GM19324 (cell line): ENCODE results near the gene METTL1.

ENCODE experiments used
- ATAC-seq: cut with Tn5 transposase; IDR thresholded peaks from one replicate; pipeline ENCODE4 v1.9.1; 2021; ENCODE audit warnings: mild to moderate bottlenecking, moderate library complexity; ENCODE audit not compliant: unreplicated experiment, low FRiP score

METTL1 gene

DNA sequence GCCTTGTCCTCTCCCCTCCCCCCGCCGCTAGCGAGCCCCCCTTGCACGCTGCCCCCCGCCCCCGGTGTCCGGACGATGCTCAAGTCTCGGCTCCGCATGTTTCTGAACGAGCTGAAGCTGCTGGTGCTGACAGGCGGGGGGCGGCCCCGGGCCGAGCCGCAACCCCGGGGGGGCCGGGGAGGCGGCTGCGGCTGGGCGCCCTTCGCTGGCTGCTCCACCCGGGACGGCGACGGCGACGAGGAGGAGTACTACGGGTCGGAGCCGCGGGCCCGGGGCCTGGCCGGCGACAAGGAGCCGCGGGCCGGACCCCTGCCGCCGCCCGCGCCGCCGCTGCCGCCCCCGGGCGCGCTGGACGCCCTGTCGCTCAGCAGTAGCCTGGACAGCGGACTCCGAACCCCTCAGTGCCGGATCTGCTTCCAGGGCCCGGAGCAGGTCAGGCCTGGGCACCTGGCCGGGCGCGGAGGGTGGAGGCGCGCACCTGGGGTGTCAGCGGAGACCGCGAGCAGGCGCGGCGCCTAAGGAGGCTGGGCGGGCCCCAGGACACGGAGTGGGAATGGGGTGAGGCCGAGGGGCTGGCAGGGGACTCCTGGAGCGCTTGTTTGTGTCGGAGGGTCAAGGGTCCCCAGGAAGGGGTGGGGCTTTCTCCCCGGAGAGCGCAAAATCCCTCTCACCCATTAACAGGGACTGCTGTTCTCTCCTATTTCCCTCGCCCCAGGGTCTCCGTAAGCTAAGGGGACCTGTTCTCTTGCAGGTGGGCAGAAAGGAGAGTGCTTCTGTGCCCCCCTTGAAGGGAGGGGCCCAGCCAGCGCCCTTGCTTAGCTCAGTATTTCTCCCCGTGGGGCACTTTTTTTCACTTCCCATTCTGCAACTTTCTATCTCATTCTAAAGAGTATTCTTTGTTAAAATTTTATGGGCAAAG lies 16.2 kb downstream of the METTL1 start:
- ATAC-seq: no peak

GRCh38 chr12:57755194-57755453 lies 16.8 kb downstream of the METTL1 start:
- no peak for ATAC-seq

DNA sequence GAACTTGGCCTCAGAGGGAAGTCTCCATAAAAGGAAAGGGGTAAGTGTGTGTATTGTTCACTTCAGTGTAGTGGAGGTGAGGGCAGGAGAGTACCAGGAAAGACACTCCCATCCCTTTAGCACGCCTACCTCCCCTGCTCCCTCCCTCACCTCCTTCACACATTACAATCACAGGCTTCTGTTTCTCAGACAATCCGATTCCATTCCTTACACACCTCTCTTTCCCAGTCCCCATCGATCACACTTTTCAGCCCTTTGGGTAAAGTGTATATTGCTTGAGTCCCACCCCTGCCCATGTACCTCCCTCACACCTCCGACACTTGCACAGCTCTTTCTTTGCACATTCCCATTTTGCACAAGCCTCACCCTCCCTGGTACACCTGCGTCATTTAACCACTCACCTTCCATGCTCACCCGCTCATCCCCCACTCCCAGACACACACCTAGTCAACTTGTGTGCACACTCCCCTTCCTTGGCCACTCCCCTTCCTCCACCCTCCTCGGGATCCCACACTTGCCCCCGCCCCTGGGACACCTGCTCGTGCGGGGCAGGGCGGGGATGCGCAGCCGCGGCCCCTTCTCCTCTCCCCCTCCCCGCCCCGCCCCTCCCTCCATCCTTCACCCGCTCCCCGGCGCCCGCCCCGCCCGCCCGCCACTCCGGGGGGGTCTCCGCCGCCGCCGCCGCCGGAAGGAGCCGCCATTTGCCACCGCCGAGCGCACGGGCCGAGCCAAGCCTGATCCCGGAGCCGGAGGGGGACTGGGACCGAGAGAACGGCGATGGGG lies 17.3 kb downstream of the METTL1 start, which contains the start of gene MARCHF9:
Gene MARCHF9, plus strand, starts transcription at position 693 of the 783 bp plus-strand sequence. CDS start 426 bp downstream, outside the sequence.
- ATAC-seq: peak; percentile 36

DNA sequence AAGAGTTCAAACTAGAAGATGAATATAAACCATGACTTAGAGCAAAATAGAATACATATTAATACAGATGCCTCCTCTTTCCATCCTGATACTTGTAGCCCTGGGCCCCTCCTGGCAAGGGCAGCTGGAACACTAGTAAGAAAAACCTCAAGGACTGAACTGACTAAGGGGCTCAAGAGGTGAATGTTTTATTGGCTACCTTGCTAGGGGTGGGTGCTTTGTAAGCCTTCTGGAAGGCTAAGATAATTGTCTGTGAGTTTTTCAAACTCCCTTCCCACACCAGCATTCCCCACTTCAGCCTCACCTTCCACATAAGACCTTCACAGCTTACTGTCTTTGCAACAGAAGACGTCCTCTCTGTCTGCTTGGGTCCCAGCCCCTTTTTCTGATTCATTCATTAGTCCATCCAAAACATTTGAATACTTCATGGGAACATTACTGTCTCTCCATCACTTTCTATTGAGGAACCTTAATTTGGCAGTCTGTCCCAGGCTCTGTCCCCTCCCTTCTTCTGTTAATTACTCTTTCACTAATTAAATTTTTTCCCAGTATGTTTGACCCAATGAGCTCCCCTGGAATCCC lies 18.1 kb downstream of the METTL1 start:
- ATAC-seq: no peak

- ATAC-seq: no peak
Observed at GRCh38 chr12:57752668-57753000, 19.3 kb downstream of the METTL1 start.

DNA sequence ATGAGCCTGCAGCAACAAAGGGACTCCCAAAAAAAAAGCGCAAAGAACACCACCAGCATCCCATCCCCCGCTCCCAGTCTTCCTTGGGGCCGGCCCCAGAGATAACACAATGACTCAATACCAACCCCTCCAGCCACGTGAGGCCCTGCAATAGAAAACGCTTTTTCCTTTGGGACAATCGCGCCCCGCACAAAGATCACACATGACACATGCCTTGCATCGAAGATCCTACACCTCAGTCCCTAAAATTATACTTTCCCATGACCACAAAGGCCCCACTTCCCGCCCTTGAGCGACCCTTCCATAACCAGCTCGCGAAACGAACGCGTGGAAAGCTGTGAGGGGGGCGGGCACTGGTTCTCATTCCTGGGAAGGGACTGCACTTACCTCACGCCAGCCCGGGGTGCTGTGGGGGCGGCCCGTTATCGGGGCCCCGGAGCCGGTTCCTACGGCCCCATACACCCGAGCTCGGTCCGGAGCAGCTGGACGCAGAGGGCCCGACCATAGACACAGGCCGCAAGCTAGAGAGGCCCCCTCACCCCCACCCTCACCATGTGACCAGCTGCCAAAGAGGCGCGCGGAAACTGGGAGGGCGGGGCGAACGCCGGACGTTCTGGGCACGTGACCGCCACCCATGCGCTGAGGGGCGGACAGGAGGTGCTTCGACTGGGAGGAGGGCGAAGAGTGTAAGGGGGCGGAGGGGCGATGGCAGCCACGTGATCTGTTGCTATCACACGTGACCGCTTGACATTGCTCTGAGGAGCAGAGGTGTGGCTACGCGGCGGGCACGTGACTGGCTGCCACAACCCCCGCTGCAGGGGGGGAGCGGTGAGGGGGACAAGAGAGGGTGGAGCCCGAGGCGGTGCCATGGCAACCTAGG lies 19.9 kb downstream of the METTL1 start, which contains the start of gene CDK4:
Gene CDK4, minus strand, starts transcription at position 523 of the 880 bp plus-strand sequence. CDS start 593 bp downstream, outside the sequence.
- ATAC-seq: peak; percentile 81

DNA sequence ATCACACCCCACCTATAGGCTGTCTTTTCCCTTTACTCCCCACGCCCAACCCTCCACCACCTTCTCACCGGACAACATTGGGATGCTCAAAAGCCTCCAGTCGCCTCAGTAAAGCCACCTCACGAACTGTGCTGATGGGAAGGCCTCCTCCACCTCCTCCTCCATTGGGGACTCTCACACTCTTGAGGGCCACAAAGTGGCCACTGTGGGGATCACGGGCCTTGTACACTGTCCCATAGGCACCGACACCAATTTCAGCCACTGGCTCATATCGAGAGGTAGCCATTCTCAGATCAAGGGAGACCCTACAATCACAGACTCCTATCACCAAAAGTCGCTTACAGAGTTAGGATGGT lies 20.5 kb downstream of the METTL1 start:
- ATAC-seq: no peak

DNA sequence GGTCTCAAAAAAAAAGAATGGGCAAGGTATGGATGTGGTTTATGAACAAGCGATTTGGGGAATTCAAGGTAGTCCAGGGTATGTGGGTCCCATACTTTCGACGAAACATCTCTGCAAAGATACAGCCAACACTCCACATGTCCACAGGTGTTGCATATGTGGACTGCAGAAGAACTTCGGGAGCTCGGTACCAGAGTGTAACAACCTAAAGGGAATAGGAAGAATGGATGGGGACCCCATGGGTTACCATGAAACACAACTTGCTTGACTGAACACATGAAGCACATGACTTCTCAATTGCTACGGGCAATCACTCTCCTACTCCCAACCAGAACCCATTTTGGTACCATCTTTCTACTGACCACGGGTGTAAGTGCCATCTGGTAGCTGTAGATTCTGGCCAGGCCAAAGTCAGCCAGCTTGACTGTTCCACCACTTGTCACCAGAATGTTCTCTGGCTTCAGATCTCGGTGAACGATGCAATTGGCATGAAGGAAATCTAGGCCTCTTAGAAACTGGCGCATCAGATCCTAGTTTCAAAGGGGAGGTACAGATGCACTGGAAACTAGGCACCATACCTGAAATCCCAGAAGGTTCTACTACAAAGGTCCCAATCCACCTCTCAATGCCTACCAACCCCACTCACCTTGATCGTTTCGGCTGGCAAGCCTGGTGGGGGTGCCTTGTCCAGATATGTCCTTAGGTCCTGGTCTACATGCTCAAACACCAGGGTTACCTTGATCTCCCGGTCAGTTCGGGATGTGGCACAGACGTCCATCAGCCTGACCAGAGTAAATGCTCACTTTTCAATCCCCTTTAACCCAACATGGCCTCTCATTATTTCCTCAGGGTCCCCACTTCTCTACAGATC lies 21.1 kb downstream of the METTL1 start:
- ATAC-seq: no peak

- ATAC-seq: no peak
Observed at GRCh38 chr12:57749061-57749460, 22.8 kb downstream of the METTL1 start.

- no peak for ATAC-seq
Observed at GRCh38 chr12:57746025-57746424, 25.9 kb downstream of the METTL1 start.

- no peak for ATAC-seq
Observed at GRCh38 chr12:57745485-57745881, 26.4 kb downstream of the METTL1 start.

- ATAC-seq: peak; percentile 82
Observed at GRCh38 chr12:57744777-57745484, 27.0 kb downstream of the METTL1 start, which contains the start of gene TSPAN31. Gene TSPAN31, plus strand, starts transcription at chr12:57745039. Its CDS starts 116 bp downstream, at chr12:57745155.

GRCh38 chr12:57744194-57744776 lies 27.6 kb downstream of the METTL1 start:
- ATAC-seq: peak; percentile 33

DNA sequence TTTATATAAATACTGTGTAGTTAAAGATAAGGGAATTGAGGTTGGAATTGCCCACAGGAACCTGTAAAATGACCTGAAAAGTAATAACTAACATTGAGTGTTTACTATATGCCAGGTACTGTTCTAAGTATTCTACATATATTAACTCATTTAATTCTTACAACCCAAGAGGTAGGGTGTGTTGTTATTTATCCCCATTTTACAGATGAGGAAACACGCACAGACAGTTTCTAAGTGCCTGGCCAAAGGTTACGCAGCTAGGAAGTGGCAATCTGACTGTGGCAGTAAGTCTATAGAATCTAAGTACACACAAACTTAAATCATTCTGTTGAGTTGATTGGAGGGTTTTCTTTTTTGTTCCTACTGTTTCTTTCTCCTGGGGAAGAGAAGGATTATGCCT lies 28.1 kb downstream of the METTL1 start:
- ATAC-seq: no peak

DNA sequence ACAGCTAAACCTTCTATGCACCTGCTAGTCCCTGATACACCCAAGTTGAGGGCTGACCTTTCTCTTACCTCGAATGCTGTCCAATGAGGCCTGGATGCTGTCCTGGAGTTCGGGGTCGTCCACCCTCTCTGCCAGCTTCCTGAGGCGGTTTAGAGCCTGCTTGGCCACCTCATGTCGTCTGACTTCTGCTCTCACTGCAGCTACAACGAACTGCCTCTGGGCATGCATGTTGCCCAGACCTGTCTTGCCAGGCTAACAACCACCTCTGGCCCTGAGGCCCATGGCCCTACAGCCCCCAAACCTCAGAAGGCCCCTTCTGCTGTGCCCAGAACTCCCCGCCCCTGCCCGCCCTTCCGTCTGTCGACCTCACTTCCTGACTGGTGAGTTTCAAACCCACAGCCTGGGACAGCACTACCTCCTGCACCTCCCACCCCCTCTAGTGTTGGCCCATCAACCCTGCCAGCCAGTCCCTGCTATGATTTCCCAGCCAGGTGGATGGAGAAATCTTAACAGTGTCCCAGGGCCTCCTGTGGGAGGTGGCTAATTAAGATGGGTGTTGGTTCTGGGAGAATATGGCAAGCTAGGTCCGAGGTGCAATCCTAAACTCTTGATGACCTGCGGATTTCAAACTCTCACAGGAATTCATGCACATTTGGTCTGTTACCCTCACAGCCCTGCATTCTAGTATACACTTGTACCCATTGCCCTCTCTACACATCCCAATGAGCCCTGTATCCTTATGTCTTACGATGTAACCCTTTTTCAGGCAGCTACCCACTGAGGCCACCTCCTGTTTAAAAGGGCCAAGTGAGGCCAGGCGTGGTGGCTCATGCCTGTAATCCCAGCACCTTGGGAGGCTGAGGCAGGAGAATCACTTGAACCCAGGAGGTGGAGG lies 29.8 kb downstream of the METTL1 start:
- peak; percentile 61 for ATAC-seq

DNA sequence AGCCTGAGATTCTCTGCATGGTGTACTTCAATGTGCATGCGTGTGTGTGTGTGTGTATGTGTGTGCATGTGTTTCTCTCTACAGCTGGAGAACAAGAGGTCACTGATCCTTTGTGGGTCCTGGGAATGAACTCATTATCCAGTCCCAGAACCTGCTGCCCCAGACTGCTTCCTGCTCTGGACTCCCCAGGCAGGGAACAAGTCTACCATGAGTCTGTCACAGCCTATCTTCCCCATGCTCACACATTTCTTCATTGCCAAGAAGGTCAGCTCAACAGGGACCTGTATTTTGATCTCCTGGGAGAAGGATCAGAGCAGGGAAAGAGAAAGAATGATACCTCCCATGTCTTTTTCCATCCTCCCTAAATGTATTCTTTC lies 30.5 kb downstream of the METTL1 start:
- no peak for ATAC-seq

DNA sequence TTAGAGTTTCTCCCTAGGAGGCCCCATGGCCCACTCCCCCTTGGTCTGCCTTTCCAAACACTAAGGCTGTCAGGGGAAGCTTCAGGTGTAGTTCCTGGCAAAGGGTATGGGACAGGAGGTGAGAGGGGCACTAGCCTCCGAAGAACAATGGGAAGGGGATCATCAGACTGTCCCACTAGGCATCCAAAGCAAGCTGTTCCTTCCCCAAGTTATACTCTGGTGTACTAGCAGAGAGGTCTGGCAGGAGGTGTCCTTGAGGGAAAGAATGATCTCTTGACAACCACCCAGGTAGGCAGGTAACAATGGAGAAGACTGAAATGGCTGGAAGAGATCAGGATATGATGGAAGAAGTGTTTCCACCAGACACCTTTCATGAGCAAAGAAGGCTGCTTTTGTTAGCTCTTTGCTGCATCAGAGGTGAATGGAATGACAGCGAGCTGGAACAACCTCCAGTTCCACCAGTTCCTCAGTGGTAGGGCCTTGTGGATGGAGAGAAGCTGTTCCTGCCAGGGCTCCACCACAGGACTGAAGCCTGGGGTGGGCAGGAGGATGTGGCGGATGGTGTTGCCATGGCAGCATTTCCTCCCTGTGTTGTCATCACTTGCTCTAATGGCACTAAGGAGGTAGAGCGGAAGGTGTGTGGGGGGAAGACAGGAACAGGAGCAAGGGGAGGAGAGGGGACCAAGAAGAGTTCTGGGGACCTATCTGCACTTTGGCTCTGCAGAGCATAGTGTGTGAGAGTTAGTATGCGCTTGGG lies 31.1 kb downstream of the METTL1 start:
- no peak for ATAC-seq
